Measurements from ENCODE around the gene CDH15.
A peak's percentile ranks its signal among the peaks of the same experiment; 100 is the strongest.
"Not testable (repeated sequence)": the region's sequence is repeated elsewhere in the genome, so short reads cannot be mapped to it uniquely, and the experiment has no call there.

Gene CDH15

GRCh38 chr16:89187770-89188392 lies 16.3 kb downstream of the CDH15 start:
- DNase-seq (ENCODE audit: low read depth) = peak; percentile 29

- not testable (repeated sequence) for DNase-seq (ENCODE audit: low read depth)
These were observed 17.2 kb downstream of the CDH15 start for GRCh38 chr16:89188471-89189357.

GRCh38 chr16:89189358-89190025 lies 17.9 kb downstream of the CDH15 start:
- no peak for DNase-seq (ENCODE audit: low read depth)

- no peak for DNase-seq (ENCODE audit: low read depth)
These were observed 18.8 kb downstream of the CDH15 start for GRCh38 chr16:89190150-89190958.

GRCh38 chr16:89191033-89191900 lies 19.7 kb downstream of the CDH15 start:
- no peak for DNase-seq (ENCODE audit: low read depth)

- DNase-seq (ENCODE audit: low read depth) = no peak
These were observed 20.3 kb downstream of the CDH15 start for GRCh38 chr16:89191901-89192185.

- peak; percentile 88 for DNase-seq (ENCODE audit: low read depth)
These were observed 20.8 kb downstream of the CDH15 start for GRCh38 chr16:89192186-89192955.

GRCh38 chr16:89192956-89193575 lies 21.5 kb downstream of the CDH15 start:
- peak; percentile 70 for DNase-seq (ENCODE audit: low read depth)

- DNase-seq (ENCODE audit: low read depth) = no peak
These were observed 22.2 kb downstream of the CDH15 start for GRCh38 chr16:89193576-89194293.

- no peak for DNase-seq (ENCODE audit: low read depth)
These were observed 23.1 kb downstream of the CDH15 start for GRCh38 chr16:89194340-89195311.

- no peak for DNase-seq (ENCODE audit: low read depth)
These were observed 24.1 kb downstream of the CDH15 start for GRCh38 chr16:89195521-89196171.

GRCh38 chr16:89197033-89197632 lies 25.6 kb downstream of the CDH15 start:
- DNase-seq (ENCODE audit: low read depth) = no peak

GRCh38 chr16:89197633-89198416 lies 26.3 kb downstream of the CDH15 start:
- DNase-seq (ENCODE audit: low read depth) = no peak

- no peak for DNase-seq (ENCODE audit: low read depth)
These were observed 27.1 kb downstream of the CDH15 start for GRCh38 chr16:89198417-89199240.
